Natural killer cell (primary cell): ENCODE results near the gene ATP5F1D. TPM values are rescaled to one million over a fixed set of nuclear protein-coding genes. Genes with fewer than 3 reads are reported as not detected.

Experiments used
- ATAC-seq, 3 donors: fragments of 150-1000 bp in 2 of 3; fragments of 200-7000 bp in 1 of 3; cut with Tn5 transposase; 1 replicate in 1 of 3; 2 replicates in 2 of 3; pipeline ENCODE4 v1.10.0; 2021; ENCODE audit warnings: mild to moderate bottlenecking in 2 of 3, moderate library complexity in 2 of 3
- DNase-seq, 2 donors: peaks; one replicate each; pipeline versions ENCODE4 v3.0.0 to v3.0.0-alpha.2; 2013 to 2021; ENCODE audit warnings: mixed read lengths in 1 of 2
- H3K27ac ChIP-seq: one replicate; pipeline ENCODE4 v1.5.1; 2013; ENCODE audit warnings: mild to moderate bottlenecking, low read length
- H3K27me3 ChIP-seq: one replicate; pipeline ENCODE4 v1.6.1; 2013; ENCODE audit warnings: low read length; ENCODE audit not compliant: control insufficient read depth, insufficient read depth
- H3K36me3 ChIP-seq: one replicate; pipeline ENCODE4 v1.6.1; 2013; ENCODE audit warnings: low read length; ENCODE audit not compliant: control insufficient read depth, insufficient read depth
- H3K4me1 ChIP-seq: one replicate; pipeline ENCODE4 v1.6.1; 2013; ENCODE audit warnings: low read length; ENCODE audit not compliant: control insufficient read depth, insufficient read depth
- H3K4me3 ChIP-seq: one replicate; pipeline ENCODE4 v1.5.1; 2013; ENCODE audit warnings: low read length
- H3K9me3 ChIP-seq: one replicate; pipeline ENCODE4 v1.6.1; 2013; ENCODE audit warnings: low read length; ENCODE audit not compliant: control insufficient read depth, insufficient read depth
- H3K27ac Mint-ChIP-seq, 2 donors: one replicate each; pipeline ENCODE4 v1.8.0; 2022; ENCODE audit warnings: mild to moderate bottlenecking in 2 of 2, mixed read lengths in 2 of 2, moderate library complexity in 1 of 2
- H3K27me3 Mint-ChIP-seq, 2 donors: one replicate each; pipeline ENCODE4 v1.8.0; 2022; ENCODE audit warnings: low read depth in 2 of 2, mixed read lengths in 2 of 2
- H3K36me3 Mint-ChIP-seq: one replicate; pipeline ENCODE4 v1.8.0; 2022; ENCODE audit warnings: mixed read lengths
- H3K4me1 Mint-ChIP-seq, 2 donors: one replicate each; pipeline ENCODE4 v1.8.0; 2022; ENCODE audit warnings: mixed read lengths in 2 of 2
- H3K4me3 Mint-ChIP-seq: one replicate; pipeline ENCODE4 v1.8.0; 2022; ENCODE audit warnings: mild to moderate bottlenecking, moderate library complexity, mixed read lengths
- H3K9me3 Mint-ChIP-seq, 2 donors: one replicate each; pipeline ENCODE4 v1.8.0; 2022; ENCODE audit warnings: mixed read lengths in 2 of 2
- WGBS: methylation state at CpG from one replicate; pipeline ENCODE4 v1.1.7; 2013; ENCODE audit warnings: missing lambda C conversion rate; ENCODE audit not compliant: insufficient coverage; 5-methylcytosine and 5-hydroxymethylcytosine counted together
- intact Hi-C: fragments of 100-400 bp; cut with micrococcal nuclease; formaldehyde crosslinking; loops from one replicate; pipeline ENCODE4 v1.14.2; 2022
- total RNA-seq, 4 donors: library from RNA; stranded (reverse); fragments of 120-200 nt in 1 of 4; gene quantifications; one replicate each; pipeline versions ENCODE4 v1.2.3 to v1.2.4, GENCODE V29; 2013 to 2022
- TF ChIP-seq, protein P1 (sequence below): fragments of 200-600 bp; IDR thresholded peaks from one replicate; pipeline ENCODE4 v1.8.0; 2022; ENCODE audit warnings: antibody characterized with exemption

The ATP5F1D gene
- total RNA-seq, 3 donors from 2014 or later (not counting 1 experiment from before 2014, with no cell fraction given): 88.6 to 119 (median 104) TPM

DNA sequence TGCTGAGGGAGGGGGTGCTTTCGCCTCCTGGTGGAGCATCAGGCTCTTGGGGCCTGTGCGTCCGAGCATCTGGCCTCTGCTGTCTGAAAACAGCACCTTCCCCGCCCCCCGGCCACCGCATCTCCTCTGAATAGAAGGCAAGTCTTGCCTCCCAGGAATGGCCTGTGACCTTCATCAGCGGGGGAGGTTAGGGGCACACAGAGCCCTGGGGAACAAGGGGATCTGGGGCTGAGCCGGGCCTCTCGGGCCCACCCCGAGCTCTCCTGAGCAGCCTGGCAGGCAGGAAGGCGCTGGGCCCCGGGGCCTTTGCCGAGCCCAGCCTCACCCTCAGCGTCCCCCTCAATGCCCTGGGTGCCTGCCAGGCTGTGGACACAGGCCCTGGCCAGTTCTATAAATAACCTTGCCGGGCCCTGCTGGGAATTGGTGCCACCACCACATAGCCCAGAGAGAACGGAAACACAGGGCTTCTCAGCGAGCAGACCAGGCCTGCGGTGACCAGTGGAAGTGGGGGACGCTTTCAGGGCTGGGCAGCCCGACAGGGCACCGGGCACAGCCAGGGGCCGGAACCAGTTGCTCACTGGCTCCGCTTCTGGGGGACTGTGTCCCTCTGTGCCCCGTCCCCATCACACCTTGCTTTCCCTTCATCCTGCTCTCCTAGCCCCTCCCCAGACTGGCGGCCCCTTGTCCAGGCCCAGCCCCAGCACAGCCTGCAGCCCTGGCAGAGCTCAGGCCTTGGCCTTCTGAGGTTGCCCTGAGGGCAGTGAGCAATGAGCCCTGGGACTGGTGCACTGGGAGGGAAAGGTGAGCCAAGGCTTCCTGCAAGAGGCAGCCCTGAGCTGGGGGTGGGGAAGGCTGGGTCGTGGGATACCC lies 26.5 kb upstream of the ATP5F1D start:
- H3K9me3 ChIP-seq: no peaks in the 10 kb centered on the region
- Mint-ChIP-seq H3K4me1 (peaks cover 17 to 19% of the 10 kb centered on the region in 2 donors), H3K4me3 (no peak overlapping the region), H3K36me3 (no peaks in the 10 kb centered on the region), H3K27me3 (no peaks in the 10 kb centered on the region), H3K27ac (no peak overlapping the region), H3K9me3 (no peaks in the 10 kb centered on the region)
- ATAC-seq (no peak), DNase-seq (no peak)
- intact Hi-C loops: no loop called here
- no peak overlapping the region for H3K27ac ChIP-seq
- 95% methylated on average over 26 of the region's 26 CpGs for WGBS
- no peak overlapping the region for H3K4me3 ChIP-seq
- H3K4me1 ChIP-seq: peaks cover 17% of the 10 kb centered on the region
- no peaks in the 10 kb centered on the region for H3K27me3 ChIP-seq
- peaks cover 5% of the 10 kb centered on the region for H3K36me3 ChIP-seq
- TF ChIP-seq, protein P1, sequence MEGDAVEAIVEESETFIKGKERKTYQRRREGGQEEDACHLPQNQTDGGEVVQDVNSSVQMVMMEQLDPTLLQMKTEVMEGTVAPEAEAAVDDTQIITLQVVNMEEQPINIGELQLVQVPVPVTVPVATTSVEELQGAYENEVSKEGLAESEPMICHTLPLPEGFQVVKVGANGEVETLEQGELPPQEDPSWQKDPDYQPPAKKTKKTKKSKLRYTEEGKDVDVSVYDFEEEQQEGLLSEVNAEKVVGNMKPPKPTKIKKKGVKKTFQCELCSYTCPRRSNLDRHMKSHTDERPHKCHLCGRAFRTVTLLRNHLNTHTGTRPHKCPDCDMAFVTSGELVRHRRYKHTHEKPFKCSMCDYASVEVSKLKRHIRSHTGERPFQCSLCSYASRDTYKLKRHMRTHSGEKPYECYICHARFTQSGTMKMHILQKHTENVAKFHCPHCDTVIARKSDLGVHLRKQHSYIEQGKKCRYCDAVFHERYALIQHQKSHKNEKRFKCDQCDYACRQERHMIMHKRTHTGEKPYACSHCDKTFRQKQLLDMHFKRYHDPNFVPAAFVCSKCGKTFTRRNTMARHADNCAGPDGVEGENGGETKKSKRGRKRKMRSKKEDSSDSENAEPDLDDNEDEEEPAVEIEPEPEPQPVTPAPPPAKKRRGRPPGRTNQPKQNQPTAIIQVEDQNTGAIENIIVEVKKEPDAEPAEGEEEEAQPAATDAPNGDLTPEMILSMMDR: no peak

GRCh38 chr19:1216756-1217155 lies 24.8 kb upstream of the ATP5F1D start:
- no peak overlapping the region for H3K4me3 Mint-ChIP-seq
- H3K36me3 Mint-ChIP-seq: no peaks in the 10 kb centered on the region
- Histone ChIP-seq H3K9me3 (no peaks in the 10 kb centered on the region), H3K27me3 (no peaks in the 10 kb centered on the region), H3K4me1 (peaks cover 17% of the 10 kb centered on the region), H3K4me3 (no peak overlapping the region), H3K36me3 (peaks cover 13% of the 10 kb centered on the region), H3K27ac (no peak overlapping the region)
- TF ChIP-seq, protein P1: no peak
- no peaks in the 10 kb centered on the region for H3K9me3 Mint-ChIP-seq
- H3K27me3 Mint-ChIP-seq: no peaks in the 10 kb centered on the region
- intact Hi-C loops: no loop called here
- no peak overlapping the region for H3K27ac Mint-ChIP-seq
- DNase-seq (no peak), ATAC-seq (no peak)
- WGBS: 88% methylated on average over 12 of the region's 12 CpGs
- peaks cover 13 to 15% of the 10 kb centered on the region in 2 donors for H3K4me1 Mint-ChIP-seq

DNA sequence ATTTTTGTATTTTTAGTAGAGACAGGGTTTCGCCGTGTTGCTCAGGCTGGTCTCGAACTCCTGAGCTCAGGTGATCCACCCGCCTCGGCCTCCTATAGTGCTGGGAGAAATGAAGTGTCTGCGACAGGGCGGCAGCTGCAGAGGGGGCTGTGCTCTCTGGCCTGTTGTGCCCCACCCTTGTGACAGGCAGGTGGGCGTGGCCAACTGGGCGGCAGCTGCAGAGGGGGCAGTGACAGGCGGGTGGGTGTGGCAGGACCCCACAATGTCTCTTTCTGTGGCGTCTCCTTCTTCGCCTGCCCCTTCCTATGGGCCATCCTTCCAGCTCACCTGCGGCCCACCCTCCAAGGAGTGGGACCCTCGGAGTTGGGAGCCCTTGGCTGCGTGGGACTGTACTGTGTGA lies 24.2 kb upstream of the ATP5F1D start:
- no peak overlapping the region for H3K27ac ChIP-seq
- H3K4me3 ChIP-seq: no peak overlapping the region
- Mint-ChIP-seq H3K4me3 (no peak overlapping the region), H3K9me3 (no peaks in the 10 kb centered on the region), H3K27me3 (no peaks in the 10 kb centered on the region), H3K36me3 (no peaks in the 10 kb centered on the region), H3K27ac (no peak overlapping the region), H3K4me1 (peaks cover 12 to 14% of the 10 kb centered on the region in 2 donors)
- peaks cover 14% of the 10 kb centered on the region for H3K36me3 ChIP-seq
- DNase-seq (no peak), ATAC-seq (no peak)
- TF ChIP-seq, protein P1: no peak
- WGBS: 93% methylated on average over 15 of the region's 15 CpGs
- intact Hi-C loops: no loop called here
- no peaks in the 10 kb centered on the region for H3K27me3 ChIP-seq
- no peaks in the 10 kb centered on the region for H3K9me3 ChIP-seq
- peaks cover 17% of the 10 kb centered on the region for H3K4me1 ChIP-seq
